K562 (cell line): ENCODE data around the gene PPP1R13B.

ENCODE experiments used
- POLR2A ChIP-seq: fragments of 450-650 bp; conservative IDR thresholded peaks from 2 replicates; pipeline ENCODE4 v1.6.1; 2016
- ZNF507 ChIP-seq: conservative IDR thresholded peaks from 2 replicates; pipeline ENCODE4 v1.6.1; 2017; ENCODE audit warnings: missing genetic modification characterization, missing compliant biosample characterization

GRCh38 chr14:103868242-103868897 lies 21.0 kb upstream of the PPP1R13B start:
- no peak for TF ChIP-seq ZNF507 (tag)
- no peak for TF ChIP-seq POLR2A
